K562 (cell line): ENCODE measurements around the gene TXNIP. TPM values are rescaled to one million over a fixed set of nuclear protein-coding genes. Genes with fewer than 3 reads are reported as not detected.

Experiments used
- ARID2 ChIP-seq: fragments of 450-650 bp; IDR thresholded peaks from 2 replicates; pipeline ENCODE4 v1.6.1; 2017; ENCODE audit warnings: antibody characterized with exemption, mild to moderate bottlenecking
- DEAF1 ChIP-seq: fragments of 450-650 bp; formaldehyde crosslinking; IDR thresholded peaks from 2 replicates; pipeline ENCODE4 v1.4.0; 2020; ENCODE audit warnings: mild to moderate bottlenecking, moderate library complexity
- DNMT1 ChIP-seq: fragments of 450-650 bp; IDR thresholded peaks from 2 replicates; pipeline ENCODE4 v1.6.1; 2016; ENCODE audit warnings: antibody characterized with exemption, mild to moderate bottlenecking
- EP300 ChIP-seq: IDR thresholded peaks from 2 replicates; pipeline ENCODE4 v1.6.1; 2012; ENCODE audit warnings: low read length, improper control_type of control experiment
- HMGXB4 ChIP-seq: sonication (generic); formaldehyde crosslinking; IDR thresholded peaks from 2 replicates; pipeline ENCODE4 v1.8.1; 2023; ENCODE audit warnings: mild to moderate bottlenecking, missing genetic modification reagents
- HNRNPLL ChIP-seq: fragments of 200-400 bp; formaldehyde crosslinking; IDR thresholded peaks from 2 replicates; pipeline ENCODE4 v1.6.1; 2017; ENCODE audit warnings: low read length, low read depth, mild to moderate bottlenecking; ENCODE audit not compliant: poor library complexity, severe bottlenecking
- L3MBTL2 ChIP-seq: fragments of 450-650 bp; IDR thresholded peaks from 2 replicates; pipeline ENCODE4 v1.6.1; 2016; ENCODE audit warnings: mild to moderate bottlenecking, moderate library complexity
- MAZ ChIP-seq, 2 experiments: fragments of 450-650 bp in 1 of 2; sonication (generic) in 1 of 2; formaldehyde crosslinking; IDR thresholded peaks in 1 of 2; conservative IDR thresholded peaks in 1 of 2; 2 replicates each; pipeline versions ENCODE4 v1.4.0 to v1.5.0; 2020; ENCODE audit warnings: mild to moderate bottlenecking in 1 of 2, missing genetic modification reagents in 1 of 2
- MITF ChIP-seq: IDR thresholded peaks from 2 replicates; pipeline ENCODE4 v1.6.1; 2014; ENCODE audit warnings: antibody characterized with exemption
- MYNN ChIP-seq, 2 experiments: sonication (generic); formaldehyde crosslinking in 1 of 2; IDR thresholded peaks; 2 replicates each; pipeline versions ENCODE4 v1.5.0 to v1.6.1; 2016 to 2020; ENCODE audit warnings: antibody characterized with exemption in 1 of 2, missing genetic modification reagents in 1 of 2
- NBN ChIP-seq: fragments of 450-650 bp; IDR thresholded peaks from 2 replicates; pipeline ENCODE4 v1.6.1; 2016; ENCODE audit warnings: low read depth, mild to moderate bottlenecking
- NR4A1 ChIP-seq, 2 experiments: fragments of 250-450 bp in 1 of 2; fragments of 450-650 bp in 1 of 2; sonication (Bioruptor Pico) in 1 of 2; IDR thresholded peaks; 2 replicates each; pipeline versions ENCODE4 v1.4.0 to v1.6.1; 2016 to 2020; ENCODE audit warnings: mild to moderate bottlenecking in 2 of 2, missing compliant biosample characterization in 1 of 2, missing genetic modification characterization in 1 of 2, moderate library complexity in 1 of 2
- SMC3 ChIP-seq: conservative IDR thresholded peaks from 2 replicates; pipeline ENCODE4 v1.6.1; 2011; ENCODE audit warnings: low read depth, low read length, improper control_type of control experiment; ENCODE audit not compliant: insufficient read depth
- ZBTB9 ChIP-seq: fragments of 450-650 bp; formaldehyde crosslinking; IDR thresholded peaks from 2 replicates; pipeline ENCODE4 v1.4.0; 2020; ENCODE audit warnings: mild to moderate bottlenecking, moderate library complexity
- ZNF324 ChIP-seq: fragments of 250-450 bp; sonication (Bioruptor Pico); IDR thresholded peaks from 2 replicates; pipeline ENCODE4 v1.4.0; 2020; ENCODE audit warnings: mild to moderate bottlenecking
- ZNF639 ChIP-seq, 2 experiments: fragments of 200-800 bp in 1 of 2; sonication (Bioruptor generic) in 1 of 2; sonication (generic) in 1 of 2; formaldehyde crosslinking in 1 of 2; IDR thresholded peaks in 1 of 2; conservative IDR thresholded peaks in 1 of 2; 2 replicates each; pipeline versions ENCODE4 v1.5.0 to v1.6.1; 2016 to 2020; ENCODE audit warnings: missing compliant biosample characterization in 1 of 2, missing genetic modification characterization in 1 of 2, missing genetic modification reagents in 1 of 2
- polyA plus RNA-seq, 8 experiments: library from polyadenylated mRNA; depleted of rRNA in 4 of 8; stranded (reverse) in 5 of 8; unstranded in 3 of 8; fragments of >200 nt; fragmentation: Nextera tagmentation in 2 of 8; fragmentation: Illumina TruSeq in 1 of 8; extraction: Ambion mirVana in 2 of 8; extraction: Trizol in 1 of 8; gene quantifications; 2 replicates each; pipeline versions ENCODE4 v1.2.1 to v1.2.3, GENCODE V29; 2011 to 2014; ENCODE audit warnings: inconsistent platforms in 1 of 8, missing spikeins in 1 of 8
- total RNA-seq, 7 experiments: library from RNA; depleted of rRNA in 6 of 7; stranded (reverse); fragments of >200 nt in 6 of 7; fragmentation: Illumina TruSeq in 2 of 7; extraction: Trizol in 2 of 7; gene quantifications; 2 replicates each; pipeline versions ENCODE4 v1.2.1 to v1.2.3, GENCODE V29; 2011 to 2021; ENCODE audit warnings: low replicate concordance in 1 of 7

TXNIP gene
- total and polyA plus RNA-seq, 9 of the 15 experiments (the other 6 are each of a cell fraction or from before 2014, with no cell fraction given): 120 to 499 (median 257) TPM

- TF ChIP-seq ZBTB9 (CRISPR knock-in tag): 0 out of 2 replicates have a peak, but pooled peaks have one; percentile 48
- TF ChIP-seq L3MBTL2: peak; percentile 27; the same call in 1 of the 2 replicates
- no peak for TF ChIP-seq NR4A1 (CRISPR knock-in tag; IDR thresholded peaks at IDR 0.05)
- TF ChIP-seq NR4A1 (tag; IDR thresholded peaks at IDR 0.05): no peak
- no peak for TF ChIP-seq HMGXB4 (CRISPR knock-in tag)
- no peak; the same call in 1 of the 2 replicates for TF ChIP-seq NBN
- peak; percentile 88 for TF ChIP-seq SMC3
- 0 out of 4 replicates have a peak, but pooled peaks of 1 of the 2 experiments have one; percentile 25 for TF ChIP-seq MAZ (CRISPR knock-in tag; conservative IDR thresholded peaks at IDR 0.05 in 1 of 2, IDR thresholded peaks at IDR 0.05 in 1 of 2)
- peak; percentile 45; the same call in 1 of the 2 replicates for TF ChIP-seq EP300
- no peak for TF ChIP-seq HNRNPLL
- peak; percentile 69; the same call in 1 of the 2 replicates for TF ChIP-seq MYNN (IDR thresholded peaks at IDR 0.05)
- no peak for TF ChIP-seq MYNN (CRISPR knock-in tag; IDR thresholded peaks at IDR 0.05)
- no peak for TF ChIP-seq MITF
- TF ChIP-seq DNMT1: no peak
- peak; percentile 92 for TF ChIP-seq DEAF1 (CRISPR knock-in tag)
- TF ChIP-seq ARID2: peak; percentile 79
- TF ChIP-seq ZNF639 (CRISPR knock-in tag; conservative IDR thresholded peaks at IDR 0.05 in 1 of 2, IDR thresholded peaks at IDR 0.05 in 1 of 2): peak in 1 of 2 experiments; percentile 34; a peak in 1 of 4 replicates
- no peak for TF ChIP-seq ZNF324 (CRISPR knock-in tag)
Observed at GRCh38 chr1:145977486-145978470, 18.6 kb downstream of the TXNIP start (continued).
